H1 (cell line): ENCODE measurements around the gene NFKBIE. TPM values are rescaled to one million over a fixed set of nuclear protein-coding genes. Genes with fewer than 3 reads are reported as not detected.
A peak's percentile ranks its signal among the peaks of the same experiment; 100 is the strongest.

Source experiments
- BCL11A ChIP-seq, 2 experiments: IDR thresholded peaks; one replicate each; pipeline ENCODE4 v1.6.1; 2011; ENCODE audit warnings: low read depth in 2 of 2, low read length in 2 of 2, mild to moderate bottlenecking in 2 of 2
- CBX5 ChIP-seq: fragments of 300-800, 300-1000 bp; sonication (generic); IDR thresholded peaks from 2 replicates; pipeline ENCODE4 v1.7.1; 2016; ENCODE audit warnings: antibody characterized with exemption, low read length, low read depth
- CHD1 ChIP-seq: IDR thresholded peaks from 2 replicates; pipeline ENCODE4 v1.6.1; 2012; ENCODE audit warnings: low read depth, low read length, improper control_type of control experiment
- GTF2F1 ChIP-seq: IDR thresholded peaks from 2 replicates; pipeline ENCODE4 v1.6.1; 2012; ENCODE audit warnings: low read depth, low read length, improper control_type of control experiment, borderline replicate concordance
- HDAC6 ChIP-seq: IDR thresholded peaks from one replicate; pipeline ENCODE4 v1.7.1; 2012; ENCODE audit warnings: low read depth, mild to moderate bottlenecking, inconsistent platforms, low read length, moderate library complexity
- JUND ChIP-seq: IDR thresholded peaks from 2 replicates; pipeline ENCODE4 v1.6.1; 2011; ENCODE audit warnings: mild to moderate bottlenecking, improper control_type of control experiment, low read length
- KDM1A ChIP-seq: fragments of 200-600, 300-600 bp; sonication (generic); IDR thresholded peaks from 2 replicates; pipeline ENCODE4 v1.7.1; 2016; ENCODE audit warnings: mild to moderate bottlenecking, low read length, borderline replicate concordance
- KDM4A ChIP-seq: IDR thresholded peaks from one replicate; pipeline ENCODE4 v1.7.1; 2012; ENCODE audit warnings: low read depth, mild to moderate bottlenecking, moderate library complexity, low read length, inconsistent platforms; ENCODE audit not compliant: severe bottlenecking
- KDM5A ChIP-seq: fragments of 200-600 bp; IDR thresholded peaks from 2 replicates; pipeline ENCODE4 v1.7.1; 2012; ENCODE audit warnings: mild to moderate bottlenecking, low read length, inconsistent platforms, mixed read lengths
- NRF1 ChIP-seq: IDR thresholded peaks from 2 replicates; pipeline ENCODE4 v1.6.1; 2011; ENCODE audit warnings: mild to moderate bottlenecking, low read depth, low read length, improper control_type of control experiment
- PHF8 ChIP-seq: fragments of 200-600 bp; sonication (generic); conservative IDR thresholded peaks from 2 replicates; pipeline ENCODE4 v1.7.1; 2012; ENCODE audit warnings: low read depth, mild to moderate bottlenecking, inconsistent platforms, low read length, moderate library complexity
- SAP30 ChIP-seq: fragments of 300-600 bp; sonication (generic); IDR thresholded peaks from 2 replicates; pipeline ENCODE4 v1.7.1; 2012; ENCODE audit warnings: low read length, moderate library complexity, mild to moderate bottlenecking, inconsistent platforms; ENCODE audit not compliant: insufficient read depth, insufficient replicate concordance
- SIN3A ChIP-seq, 2 experiments: IDR thresholded peaks in 1 of 2; conservative IDR thresholded peaks in 1 of 2; 2 replicates each; pipeline ENCODE4 v1.6.1; 2011 to 2012; ENCODE audit warnings: low read length in 2 of 2, improper control_type of control experiment in 1 of 2, low read depth in 1 of 2, mild to moderate bottlenecking in 1 of 2
- SP2 ChIP-seq: IDR thresholded peaks from 2 replicates; pipeline ENCODE4 v1.6.1; 2012; ENCODE audit warnings: mild to moderate bottlenecking, low read length, inconsistent platforms
- SP4 ChIP-seq: IDR thresholded peaks from 2 replicates; pipeline ENCODE4 v1.6.1; 2012; ENCODE audit warnings: low read length, inconsistent platforms
- TAF1 ChIP-seq: IDR thresholded peaks from 2 replicates; pipeline ENCODE4 v1.6.1; 2011; ENCODE audit warnings: mild to moderate bottlenecking, low read depth, low read length
- TAF7 ChIP-seq: optimal IDR thresholded peaks from 2 replicates; pipeline ENCODE3; 2011; ENCODE audit warnings: low read depth, mild to moderate bottlenecking, inconsistent platforms, low read length, moderate library complexity, borderline replicate concordance
- TBP ChIP-seq: IDR thresholded peaks from 2 replicates; pipeline ENCODE4 v1.6.1; 2011; ENCODE audit warnings: low read depth, low read length, improper control_type of control experiment
- TCF12 ChIP-seq: IDR thresholded peaks from 2 replicates; pipeline ENCODE4 v1.6.1; 2011; ENCODE audit warnings: low read depth, mild to moderate bottlenecking, low read length
- polyA plus RNA-seq, 7 experiments: library from polyadenylated mRNA; depleted of rRNA in 3 of 7; stranded (reverse) in 5 of 7; unstranded in 2 of 7; fragments of >200 nt in 5 of 7; fragments of 200-250 nt in 2 of 7; gene quantifications; 1 replicate in 5 of 7; 2 replicates in 1 of 7; 4 replicates in 1 of 7; pipeline versions ENCODE4 v1.2.1 to v1.2.3, GENCODE V29; 2011 to 2013; ENCODE audit warnings: missing spikeins in 2 of 7, mixed read lengths in 2 of 7
- total RNA-seq: library from RNA; stranded (reverse); fragmentation: NEBNext Ultra II Directional; extraction: Animal tissue kit (Norgen Biotek cat#: 25700); gene quantifications from 2 replicates; pipeline ENCODE4 v1.2.1, GENCODE V29; 2021
- TF ChIP-seq, protein P1 (sequence below): IDR thresholded peaks from 2 replicates; pipeline ENCODE4 v1.6.1; 2012; ENCODE audit warnings: low read length, inconsistent platforms
- TF ChIP-seq, protein P2 (sequence below): IDR thresholded peaks from 2 replicates; pipeline ENCODE4 v1.6.1; 2012; ENCODE audit warnings: inconsistent platforms

The NFKBIE gene
- total and polyA plus RNA-seq, 2 of the 8 experiments (the other 6 are each of a cell fraction or from before 2014, with no cell fraction given), result 13.5 to 19.2 TPM

DNA sequence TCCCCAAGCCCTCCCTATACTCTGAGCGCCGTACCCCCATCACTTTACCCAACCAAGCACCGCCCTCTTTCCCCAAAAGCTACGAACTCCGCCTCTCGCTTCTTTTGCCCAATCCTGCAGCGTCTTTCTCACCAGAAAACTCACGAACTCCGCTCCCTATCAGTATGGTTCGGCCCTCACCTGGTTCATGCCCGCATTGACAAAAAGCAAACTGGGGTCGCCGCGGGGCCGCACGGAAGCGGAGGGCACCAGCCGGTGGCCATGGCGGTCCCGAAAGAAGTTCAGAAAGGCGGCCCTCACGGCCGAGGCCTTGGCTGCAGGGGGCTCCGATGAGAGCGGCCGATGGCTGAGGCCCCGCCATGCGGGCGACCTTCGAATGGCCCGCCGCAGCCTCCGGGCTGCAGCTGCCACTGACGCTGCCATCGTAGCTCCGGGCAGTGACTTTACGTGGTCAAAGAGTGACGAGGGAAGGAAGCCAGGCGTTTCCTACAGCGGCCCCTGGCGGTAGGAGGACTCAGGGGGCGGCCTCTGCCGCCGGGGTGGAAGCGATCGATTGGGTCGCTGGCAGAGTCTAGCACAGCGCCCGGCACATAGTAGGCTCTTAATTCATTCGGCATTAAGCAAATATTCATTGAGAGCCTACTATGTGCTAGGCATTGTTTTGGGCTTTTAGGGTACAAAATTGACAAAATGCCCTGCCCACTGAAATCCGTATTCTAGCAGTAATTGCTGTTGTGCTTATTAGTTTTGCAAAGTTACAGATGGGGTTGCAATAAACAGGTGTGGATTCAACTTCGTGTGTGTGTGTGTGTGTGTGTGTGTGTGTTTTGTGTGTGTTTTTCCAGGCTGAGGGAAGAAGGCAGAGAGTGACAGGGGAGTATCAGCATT is 47.8 kb upstream of the NFKBIE start, which contains the start of gene AARS2 (continued):
- TF ChIP-seq, protein P1, sequence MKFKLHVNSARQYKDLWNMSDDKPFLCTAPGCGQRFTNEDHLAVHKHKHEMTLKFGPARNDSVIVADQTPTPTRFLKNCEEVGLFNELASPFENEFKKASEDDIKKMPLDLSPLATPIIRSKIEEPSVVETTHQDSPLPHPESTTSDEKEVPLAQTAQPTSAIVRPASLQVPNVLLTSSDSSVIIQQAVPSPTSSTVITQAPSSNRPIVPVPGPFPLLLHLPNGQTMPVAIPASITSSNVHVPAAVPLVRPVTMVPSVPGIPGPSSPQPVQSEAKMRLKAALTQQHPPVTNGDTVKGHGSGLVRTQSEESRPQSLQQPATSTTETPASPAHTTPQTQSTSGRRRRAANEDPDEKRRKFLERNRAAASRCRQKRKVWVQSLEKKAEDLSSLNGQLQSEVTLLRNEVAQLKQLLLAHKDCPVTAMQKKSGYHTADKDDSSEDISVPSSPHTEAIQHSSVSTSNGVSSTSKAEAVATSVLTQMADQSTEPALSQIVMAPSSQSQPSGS, result peak; percentile 85
- no peak for TF ChIP-seq HDAC6
- TF ChIP-seq CBX5, result no peak
- peak; percentile 76 for TF ChIP-seq KDM4A
- TF ChIP-seq JUND, result 0 out of 2 replicates have a peak, but pooled peaks have one; percentile 29
- peak; percentile 98 for TF ChIP-seq TAF7
- TF ChIP-seq SIN3A (conservative IDR thresholded peaks at IDR 0.05 in 1 of 2, IDR thresholded peaks at IDR 0.05 in 1 of 2; ENCODE audit: low read depth in 1 of 2, low read length in 2 of 2), result peak in 1 of 2 experiments; percentile 90; a peak in 2 of 4 replicates
- peak; percentile 99 for TF ChIP-seq TAF1
- TF ChIP-seq PHF8, result peak; percentile 100
- TF ChIP-seq KDM1A, result peak; percentile 84
- TF ChIP-seq TBP, result peak; percentile 96
- TF ChIP-seq GTF2F1, result no peak
- TF ChIP-seq, protein P2, sequence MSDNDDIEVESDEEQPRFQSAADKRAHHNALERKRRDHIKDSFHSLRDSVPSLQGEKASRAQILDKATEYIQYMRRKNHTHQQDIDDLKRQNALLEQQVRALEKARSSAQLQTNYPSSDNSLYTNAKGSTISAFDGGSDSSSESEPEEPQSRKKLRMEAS, result peak; percentile 57; the same call in 1 of the 2 replicates
- TF ChIP-seq TCF12, result peak; percentile 87; the same call in 1 of the 2 replicates
- no peak for TF ChIP-seq BCL11A (IDR thresholded peaks at IDR 0.05; ENCODE audit: low read depth in 2 of 2, low read length in 2 of 2)
- peak; percentile 92 for TF ChIP-seq SP2
- TF ChIP-seq CHD1, result no peak
- TF ChIP-seq NRF1, result no peak
- peak; percentile 62; the same call in 1 of the 2 replicates for TF ChIP-seq KDM5A
- no peak for TF ChIP-seq SAP30
- TF ChIP-seq SP4, result peak; percentile 83; the same call in 1 of the 2 replicates
